ENCODE measurements around the gene ACOX2. TPM values are rescaled to one million over a fixed set of nuclear protein-coding genes. Genes with fewer than 3 reads are reported as not detected.

The ACOX2 gene
- polyA plus RNA-seq, 3 donors: 2.4 to 2.5 (median 2.4) TPM

- WGBS (ENCODE audit: insufficient coverage): 97% methylated on average over 5 of the region's 5 CpGs
- H3K27me3 ChIP-seq (ENCODE audit: control insufficient read depth in 2 of 2, insufficient read depth in 2 of 2, low read length in 2 of 2): peaks cover under 1 to 15% of the 10 kb centered on the region in 2 donors
- peaks cover 4% of the 10 kb centered on the region for H3K4me1 Mint-ChIP-seq
Measured at GRCh38 chr3:58578873-58579272, 41.9 kb upstream of the ACOX2 start.

GRCh38 chr3:58577269-58577821, 40.4 kb upstream of the ACOX2 start, which contains the start of gene FAM107A:
TSS of gene FAM107A (minus strand) at chr3:58577391. CDS start at chr3:58569860, 7,531 bp downstream.
- no peak for DNase-seq

More at GRCh38 chr3:58578873-58579272, 41.9 kb upstream of the ACOX2 start:
- no peak overlapping the region for H3K27ac Mint-ChIP-seq
- TF ChIP-seq CTCF (IDR thresholded peaks at IDR 0.05): no peak
- no peaks in the 10 kb centered on the region for H3K36me3 ChIP-seq (replicated peaks in 1 of 2; ENCODE audit: control insufficient read depth in 1 of 2, insufficient read depth in 2 of 2, low read length in 2 of 2)
- intact Hi-C loops (cut with micrococcal nuclease): no loop called here
- peaks cover 9 to 27% (median 18%) of the 10 kb centered on the region in 3 donors for H3K27me3 Mint-ChIP-seq (ENCODE audit: low read depth in 3 of 3)
- H3K36me3 Mint-ChIP-seq: no peaks in the 10 kb centered on the region
- no peak overlapping the region for H2AFZ ChIP-seq (ENCODE audit: insufficient read depth, low read depth, low read length, poor library complexity, severe bottlenecking)
- peaks cover 0 to under 1% of the 10 kb centered on the region in 2 donors for H3K9me3 ChIP-seq (replicated peaks in 1 of 2; ENCODE audit: control insufficient read depth in 1 of 2, insufficient read depth in 1 of 2, low read length in 2 of 2)
- no peak overlapping the region for H3K4me2 ChIP-seq (replicated peaks; ENCODE audit: extremely low read depth, low read length, poor library complexity, severe bottlenecking)
- H3K27ac ChIP-seq (ENCODE audit: low read depth in 1 of 2, low read length in 2 of 2): no peak overlapping the region
- no peak overlapping the region for H3K9ac ChIP-seq (ENCODE audit: insufficient read depth, low read length, poor library complexity, severe bottlenecking)
- H3K9me3 Mint-ChIP-seq: peaks cover 0 to 5% (median 0%) of the 10 kb centered on the region in 7 donors
- no peaks in the 10 kb centered on the region for H3K4me1 ChIP-seq (ENCODE audit: control insufficient read depth in 1 of 2, insufficient read depth in 2 of 2, low read length in 2 of 2)
- no peaks in the 10 kb centered on the region for H3K79me2 ChIP-seq (ENCODE audit: insufficient read depth, low read length)
- H3K4me3 ChIP-seq (replicated peaks in 1 of 3; ENCODE audit: low read depth in 2 of 3, low read length in 3 of 3): no peak overlapping the region
- H3K4me3 Mint-ChIP-seq: no peak overlapping the region
- no peaks in the 10 kb centered on the region for H4K20me1 ChIP-seq (ENCODE audit: insufficient read depth, low read length)
- no peak for DNase-seq

More at GRCh38 chr3:58577269-58577821, 40.4 kb upstream of the ACOX2 start, which contains the start of gene FAM107A:
- Mint-ChIP-seq H3K36me3 (no peaks in the 10 kb centered on the region), H3K9me3 (no peaks in the 10 kb centered on the region), H3K4me3 (peak within 1 kb of the TSS in 1 of 2 donors; percentile 18), H3K4me1 (peaks cover 4% of the 10 kb centered on the region), H3K27me3 (ENCODE audit: low read depth in 3 of 3) (peaks cover 8 to 20% (median 11%) of the 10 kb centered on the region in 3 donors), H3K27ac (peak within 1 kb of the TSS in 1 of 7 donors; percentile 51)
- Histone ChIP-seq H3K36me3 (replicated peaks in 1 of 2; ENCODE audit: control insufficient read depth in 1 of 2, insufficient read depth in 2 of 2, low read length in 2 of 2) (no peaks in the 10 kb centered on the region), H3K9me3 (replicated peaks in 1 of 2; ENCODE audit: control insufficient read depth in 1 of 2, insufficient read depth in 1 of 2, low read length in 2 of 2) (no peaks in the 10 kb centered on the region), H3K4me1 (ENCODE audit: control insufficient read depth in 1 of 2, insufficient read depth in 2 of 2, low read length in 2 of 2) (no peaks in the 10 kb centered on the region), H3K4me2 (replicated peaks; ENCODE audit: extremely low read depth, low read length, poor library complexity, severe bottlenecking) (no peak within 1 kb of the TSS), H3K4me3 (replicated peaks in 1 of 3; ENCODE audit: low read depth in 2 of 3, low read length in 3 of 3) (no peak within 1 kb of the TSS), H3K9ac (ENCODE audit: insufficient read depth, low read length, poor library complexity, severe bottlenecking) (no peak within 1 kb of the TSS), H4K20me1 (ENCODE audit: insufficient read depth, low read length) (no peaks in the 10 kb centered on the region), H3K27ac (ENCODE audit: low read depth in 1 of 2, low read length in 2 of 2) (no peak within 1 kb of the TSS), H2AFZ (ENCODE audit: insufficient read depth, low read depth, low read length, poor library complexity, severe bottlenecking) (no peak within 1 kb of the TSS), H3K27me3 (ENCODE audit: control insufficient read depth in 2 of 2, insufficient read depth in 2 of 2, low read length in 2 of 2) (peaks cover 0 to 12% of the 10 kb centered on the region in 2 donors), H3K79me2 (ENCODE audit: insufficient read depth, low read length) (no peaks in the 10 kb centered on the region)
- intact Hi-C loops (cut with micrococcal nuclease): no loop called here
- WGBS (ENCODE audit: insufficient coverage): 54% methylated on average over 6 of the region's 12 CpGs
- no peak for TF ChIP-seq CTCF (IDR thresholded peaks at IDR 0.05)
